NB4 (cell line): ENCODE data around the gene WDR62.

ENCODE experiments used
- MYC ChIP-seq: IDR thresholded peaks from 2 replicates; pipeline ENCODE4 v1.6.1; 2011; ENCODE audit warnings: low read depth, low read length
- TF ChIP-seq, protein P1 (sequence below): IDR thresholded peaks from one replicate; pipeline ENCODE4 v1.5.1; 2012; ENCODE audit warnings: low read depth, low read length
- TF ChIP-seq, protein P2 (sequence below): IDR thresholded peaks from 2 replicates; pipeline ENCODE4 v1.6.1; 2011; ENCODE audit warnings: low read depth, low read length

DNA sequence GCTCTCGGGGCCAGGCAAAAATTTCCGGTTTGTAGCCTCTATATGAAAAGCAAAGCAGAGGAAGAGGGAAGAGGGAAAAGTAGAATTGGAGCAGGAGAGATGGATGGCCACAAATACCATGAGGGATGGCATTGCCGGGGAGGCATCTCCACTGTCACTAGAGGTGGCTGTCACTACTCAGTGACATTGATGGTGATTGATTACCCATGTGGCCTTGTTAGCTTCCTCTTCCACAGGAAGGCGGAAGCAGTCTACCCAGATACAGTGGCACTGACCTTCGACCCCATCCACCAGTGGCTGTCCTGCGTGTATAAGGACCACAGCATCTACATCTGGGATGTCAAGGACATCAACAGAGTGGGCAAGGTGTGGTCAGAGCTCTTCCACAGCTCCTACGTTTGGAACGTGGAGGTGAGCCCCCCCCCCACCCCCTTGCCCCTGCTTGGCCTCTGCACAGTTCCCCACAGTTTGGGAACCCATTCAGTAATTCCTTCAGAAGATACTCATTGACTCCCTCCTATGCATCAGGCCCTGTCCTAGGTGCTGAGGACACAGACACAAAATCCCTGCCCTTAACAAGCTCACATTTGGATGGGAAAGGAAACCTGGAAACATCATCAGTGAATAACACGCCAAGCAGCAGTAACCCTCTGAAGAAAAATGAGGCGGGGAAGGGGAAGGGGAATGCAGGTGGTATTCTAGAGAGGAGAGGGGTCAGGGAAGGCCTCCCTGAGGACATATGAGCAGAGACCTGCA, 18.6 kb downstream of the WDR62 start:
- TF ChIP-seq, protein P1, sequence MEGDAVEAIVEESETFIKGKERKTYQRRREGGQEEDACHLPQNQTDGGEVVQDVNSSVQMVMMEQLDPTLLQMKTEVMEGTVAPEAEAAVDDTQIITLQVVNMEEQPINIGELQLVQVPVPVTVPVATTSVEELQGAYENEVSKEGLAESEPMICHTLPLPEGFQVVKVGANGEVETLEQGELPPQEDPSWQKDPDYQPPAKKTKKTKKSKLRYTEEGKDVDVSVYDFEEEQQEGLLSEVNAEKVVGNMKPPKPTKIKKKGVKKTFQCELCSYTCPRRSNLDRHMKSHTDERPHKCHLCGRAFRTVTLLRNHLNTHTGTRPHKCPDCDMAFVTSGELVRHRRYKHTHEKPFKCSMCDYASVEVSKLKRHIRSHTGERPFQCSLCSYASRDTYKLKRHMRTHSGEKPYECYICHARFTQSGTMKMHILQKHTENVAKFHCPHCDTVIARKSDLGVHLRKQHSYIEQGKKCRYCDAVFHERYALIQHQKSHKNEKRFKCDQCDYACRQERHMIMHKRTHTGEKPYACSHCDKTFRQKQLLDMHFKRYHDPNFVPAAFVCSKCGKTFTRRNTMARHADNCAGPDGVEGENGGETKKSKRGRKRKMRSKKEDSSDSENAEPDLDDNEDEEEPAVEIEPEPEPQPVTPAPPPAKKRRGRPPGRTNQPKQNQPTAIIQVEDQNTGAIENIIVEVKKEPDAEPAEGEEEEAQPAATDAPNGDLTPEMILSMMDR: no peak
- TF ChIP-seq, protein P2, sequence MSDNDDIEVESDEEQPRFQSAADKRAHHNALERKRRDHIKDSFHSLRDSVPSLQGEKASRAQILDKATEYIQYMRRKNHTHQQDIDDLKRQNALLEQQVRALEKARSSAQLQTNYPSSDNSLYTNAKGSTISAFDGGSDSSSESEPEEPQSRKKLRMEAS: no peak
- TF ChIP-seq MYC: no peak
